G401 (cell line): ENCODE measurements around the gene EIF4E. TPM values are rescaled to one million over a fixed set of nuclear protein-coding genes. Genes with fewer than 3 reads are reported as not detected.
A peak's percentile ranks its signal among the peaks of the same experiment; 100 is the strongest.
"Not testable (repeated sequence)": the region's sequence is repeated elsewhere in the genome, so short reads cannot be mapped to it uniquely, and the experiment has no call there.

ENCODE experiments used
- DNase-seq: peaks from one replicate; pipeline ENCODE4 v3.0.0-alpha.2; 2015; ENCODE audit warnings: low spot score
- in situ Hi-C: cut with HindIII; loops from 2 replicates; pipeline ENCODE4 v1.10.0; 2016; ENCODE audit warnings: low sequenced_read_pairs, mixed read lengths
- total RNA-seq: library from RNA; depleted of rRNA; stranded (reverse); fragments of >200 nt; shearing (Covaris generic); gene quantifications from 2 replicates; pipeline ENCODE4 v1.2.3, GENCODE V29; 2014

Gene EIF4E
- total RNA-seq, 1 experiment from 2014 or later = 308 TPM

DNA sequence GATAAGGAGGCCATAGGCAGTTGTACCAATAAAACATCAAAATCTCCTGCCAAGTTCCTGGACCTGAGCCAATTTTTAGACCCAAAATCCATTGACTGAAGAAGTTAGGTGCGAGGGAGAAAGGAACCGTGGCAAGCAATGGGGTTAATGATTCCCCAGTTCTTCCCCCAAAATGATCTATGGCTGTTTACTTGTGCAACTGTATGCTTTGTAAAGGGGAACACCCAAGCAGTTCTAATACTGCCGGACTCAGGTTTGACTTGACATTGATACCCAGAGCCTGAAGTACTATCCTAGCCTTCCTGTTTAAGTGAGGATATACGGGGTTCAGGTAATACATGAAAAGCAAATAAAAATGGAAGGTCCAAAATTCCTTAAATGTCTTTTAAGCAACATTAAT, 6.7 kb upstream of the EIF4E start:
- in situ Hi-C loops = no loop called here
- DNase-seq = no peak

- in situ Hi-C loops = not testable (repeated sequence)
Observed at GRCh38 chr4:98934851-98935250, 5.9 kb upstream of the EIF4E start.

GRCh38 chr4:98932539-98932938, 3.6 kb upstream of the EIF4E start:
- DNase-seq = no peak
- in situ Hi-C loops = no loop called here

More at GRCh38 chr4:98934851-98935250, 5.9 kb upstream of the EIF4E start:
- not testable (repeated sequence) for DNase-seq

DNA sequence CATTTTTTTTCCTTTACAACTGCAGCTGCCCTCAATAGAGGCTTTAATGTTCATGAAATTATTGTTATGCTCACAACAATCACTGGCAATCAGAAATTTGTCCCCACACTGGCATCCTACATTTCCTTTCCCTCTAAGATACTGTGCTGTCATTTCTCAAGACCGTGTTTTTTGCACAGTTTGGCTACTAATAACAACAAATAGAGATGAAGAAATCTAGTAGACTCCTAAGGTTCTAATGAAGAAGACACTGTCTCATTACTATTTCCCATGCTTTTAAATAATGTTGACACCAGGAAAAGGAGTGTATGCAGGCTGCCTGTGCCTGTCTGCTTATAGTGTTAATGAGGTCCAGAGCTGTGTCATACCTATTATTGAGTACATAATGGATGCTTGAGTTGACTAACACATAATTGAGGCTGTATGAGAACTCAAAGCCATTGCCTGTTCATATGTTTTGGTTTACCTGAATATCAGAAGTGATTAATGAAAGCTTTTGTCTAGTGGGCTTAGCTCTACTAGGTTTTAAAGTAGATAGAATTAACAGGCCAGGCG, 1.5 kb upstream of the EIF4E start:
- no peak for DNase-seq
- in situ Hi-C loops = no loop called here

GRCh38 chr4:98929341-98930267, 671 bp upstream of the EIF4E start:
- in situ Hi-C loops = no loop called here
- DNase-seq = peak; percentile 56

- DNase-seq = peak; percentile 77
- in situ Hi-C loops = no loop called here
Observed at GRCh38 chr4:98928131-98928504, 815 bp downstream of the EIF4E start.

GRCh38 chr4:98926257-98926656, 2.7 kb downstream of the EIF4E start:
- DNase-seq, in situ Hi-C loops: not testable (repeated sequence)

DNA sequence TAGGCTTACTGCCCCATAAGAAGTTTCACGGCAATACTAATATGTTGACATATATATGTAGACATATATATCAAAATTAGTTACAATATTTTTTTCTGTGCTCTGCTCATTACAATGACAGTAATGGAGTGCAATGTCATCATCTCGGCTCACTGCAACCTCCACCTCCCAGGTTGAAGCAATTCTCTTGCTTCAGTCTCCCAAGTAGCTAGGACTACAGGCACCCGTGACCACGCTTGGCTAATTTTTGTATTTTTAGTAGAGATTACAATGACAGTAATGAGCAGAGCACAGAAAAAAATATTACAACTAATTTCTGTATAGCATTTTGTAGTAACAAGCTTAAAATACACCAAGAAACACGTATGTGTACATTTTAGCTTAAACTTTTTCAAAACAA, 7.6 kb downstream of the EIF4E start:
- in situ Hi-C loops = no loop called here
- no peak for DNase-seq

GRCh38 chr4:98919996-98920395, 8.9 kb downstream of the EIF4E start:
- in situ Hi-C loops = no loop called here
- DNase-seq = no peak

DNA sequence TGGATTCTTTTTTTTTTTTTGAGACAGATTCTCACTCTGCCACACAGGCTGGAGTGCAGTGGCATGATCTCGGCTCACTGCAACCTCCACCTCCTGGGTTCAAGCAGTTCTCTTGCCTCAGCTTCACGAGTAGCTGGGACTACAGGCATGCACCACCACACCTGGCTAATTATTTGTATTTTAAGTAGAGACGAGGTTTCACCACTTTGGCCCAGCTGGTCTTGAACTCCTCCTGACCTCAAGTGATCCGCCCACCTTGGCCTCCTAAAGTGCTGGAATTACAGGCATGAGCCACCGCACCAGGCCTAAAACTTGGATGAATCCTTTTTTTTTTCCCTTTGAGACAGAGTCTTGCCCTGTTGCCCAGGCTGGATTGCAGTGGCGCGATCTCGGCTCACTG, 18.2 kb downstream of the EIF4E start:
- DNase-seq, in situ Hi-C loops: not testable (repeated sequence)

DNA sequence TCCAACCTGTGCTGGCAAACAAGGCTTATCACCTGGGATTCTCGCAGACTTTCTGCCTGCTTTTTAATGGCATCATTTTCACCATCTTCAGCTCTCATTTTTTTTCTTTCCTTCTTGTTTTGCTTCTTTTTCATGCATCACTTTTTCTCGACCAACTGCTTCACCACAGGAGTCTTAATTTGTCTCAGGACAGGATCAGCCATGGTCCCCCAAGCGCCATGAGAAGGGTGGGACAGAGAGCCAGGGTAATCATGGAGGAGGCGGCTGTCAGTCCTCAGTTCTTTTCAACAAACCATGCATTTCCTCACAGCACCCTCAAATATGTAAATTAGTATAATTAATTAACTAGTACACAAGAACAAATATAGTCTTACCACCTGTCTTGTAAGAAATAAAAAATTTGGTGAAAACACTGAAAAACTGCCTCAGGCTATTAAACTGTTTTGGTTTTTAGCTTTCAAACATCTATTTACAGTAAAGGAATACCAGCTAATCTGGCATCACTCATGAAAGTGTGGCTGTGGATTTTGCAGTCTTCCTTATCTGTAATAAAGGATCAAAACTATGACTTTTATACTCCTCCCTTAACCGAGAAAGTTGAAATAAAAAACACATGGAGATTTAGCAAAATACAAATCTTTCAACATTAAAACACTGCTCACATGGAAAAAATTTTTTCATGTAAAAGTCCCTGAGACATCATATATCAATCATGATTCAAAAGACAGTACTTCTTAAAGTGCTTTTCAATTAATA, 19.1 kb downstream of the EIF4E start:
- no peak for DNase-seq
- in situ Hi-C loops = no loop called here

- in situ Hi-C loops = no loop called here
- no peak for DNase-seq
Observed at GRCh38 chr4:98908703-98909262, 20.1 kb downstream of the EIF4E start.

- no peak for DNase-seq
- in situ Hi-C loops = no loop called here
Observed at GRCh38 chr4:98908182-98908581, 20.8 kb downstream of the EIF4E start.

DNA sequence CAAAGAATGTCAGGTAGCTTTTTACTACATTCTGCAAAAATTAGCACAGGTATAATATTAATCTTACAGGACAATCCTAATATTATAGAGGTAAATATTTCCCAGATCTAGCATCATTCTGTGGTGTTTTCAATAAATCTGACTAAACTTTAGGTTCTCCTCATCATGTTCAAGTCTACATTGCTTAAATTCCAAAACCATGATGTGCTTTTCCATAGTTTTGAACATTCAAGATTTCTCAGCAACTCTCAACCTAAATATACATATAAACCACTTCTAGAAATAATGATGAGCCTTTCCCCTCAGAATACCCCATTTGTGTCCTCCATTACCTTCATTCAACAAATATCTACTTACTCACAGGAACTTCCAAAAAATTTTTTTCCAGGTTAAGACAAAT, 23.1 kb downstream of the EIF4E start:
- in situ Hi-C loops = no loop called here

DNA sequence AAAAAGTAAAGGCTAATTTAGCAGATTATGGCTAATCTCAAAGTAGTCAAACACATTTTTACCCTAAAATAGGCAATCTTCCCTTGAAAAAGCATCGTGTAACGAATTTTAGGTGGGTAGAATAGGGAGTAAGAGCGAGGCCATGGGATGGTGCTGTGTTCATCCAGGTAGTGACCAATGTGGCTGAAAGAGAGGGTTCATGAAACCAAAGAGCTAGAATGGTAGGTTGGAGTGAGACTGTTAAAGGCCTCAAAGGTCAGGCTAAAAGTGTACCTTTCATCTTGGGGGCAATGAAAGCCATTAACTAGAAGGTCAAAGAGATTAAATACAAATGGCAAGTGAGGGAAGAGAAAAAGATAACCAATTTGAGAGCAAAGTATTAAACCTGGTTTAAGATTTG, 23.6 kb downstream of the EIF4E start:
- in situ Hi-C loops = no loop called here
- DNase-seq = no peak

More for the DNA sequence above, 23.1 kb downstream of the EIF4E start:
- DNase-seq = no peak

DNA sequence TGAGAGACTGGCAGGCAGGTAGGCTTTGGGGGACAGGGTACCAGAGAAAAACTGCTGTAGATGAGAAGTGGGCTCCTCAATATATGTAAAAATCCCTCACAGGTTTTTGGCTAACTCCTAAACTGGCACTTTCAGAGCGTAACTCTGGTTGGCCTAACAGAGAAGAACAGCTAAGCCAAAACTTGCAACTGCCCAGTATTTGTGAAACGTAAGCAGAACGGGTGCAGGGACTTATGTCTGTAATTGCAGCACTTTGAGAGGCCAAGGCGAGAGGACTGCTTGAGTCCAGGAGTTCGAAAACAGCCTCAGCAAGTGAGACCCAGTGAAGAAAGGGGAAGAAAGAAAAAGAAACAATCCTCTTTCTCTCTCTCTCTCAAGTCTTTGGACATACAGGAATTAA, 25.0 kb downstream of the EIF4E start:
- in situ Hi-C loops = loop anchor here (5.0 kb wide), 1 partner anchor 37 kb away; no protein-coding TSS in a partner anchor
- no peak for DNase-seq

- in situ Hi-C loops = loop anchor here (5.0 kb wide), 1 partner anchor 36 kb away; no protein-coding TSS in a partner anchor
- no peak for DNase-seq
Observed at GRCh38 chr4:98903561-98903960, 25.4 kb downstream of the EIF4E start.

- in situ Hi-C loops = no loop called here
- no peak for DNase-seq
Observed at GRCh38 chr4:98899277-98899676, 29.7 kb downstream of the EIF4E start.

GRCh38 chr4:98891478-98892337, 37.2 kb downstream of the EIF4E start:
- in situ Hi-C loops = no loop called here
- DNase-seq = no peak
